Neutrophil (primary cell): ENCODE measurements around the gene CLIC5.

Experiments used
- H3K27ac ChIP-seq: fragments of 200-600 bp; sonication (generic); 2 replicates; pipeline ENCODE4 v1.5.1; 2016; ENCODE audit warnings: mild to moderate bottlenecking, moderate library complexity
- H3K27me3 ChIP-seq: fragments of 200-600 bp; sonication (generic); 2 replicates; pipeline ENCODE4 v1.6.0; 2016; ENCODE audit warnings: mild to moderate bottlenecking
- H3K36me3 ChIP-seq: fragments of 200-600 bp; sonication (generic); 2 replicates; pipeline ENCODE4 v1.5.1; 2017
- H3K4me1 ChIP-seq, 2 experiments: fragments of 200-600 bp in 1 of 2; sonication (generic) in 1 of 2; 1 replicate in 1 of 2; 2 replicates in 1 of 2; pipeline versions ENCODE4 v1.5.1 to v1.6.1; 2013 to 2016; ENCODE audit warnings: low read depth in 1 of 2, low read length in 1 of 2, mild to moderate bottlenecking in 1 of 2, moderate library complexity in 1 of 2; ENCODE audit not compliant: control insufficient read depth in 1 of 2, insufficient read depth in 1 of 2
- H3K4me3 ChIP-seq, 2 experiments: fragments of 200-600 bp in 1 of 2; sonication (generic) in 1 of 2; 1 replicate in 1 of 2; 2 replicates in 1 of 2; pipeline ENCODE4 v1.5.1; 2013 to 2016; ENCODE audit warnings: low read depth in 1 of 2, low read length in 1 of 2, mild to moderate bottlenecking in 1 of 2, moderate library complexity in 1 of 2
- H3K9me3 ChIP-seq: fragments of 200-600 bp; sonication (generic); 2 replicates; pipeline ENCODE4 v1.5.1; 2016
- TF ChIP-seq, protein P1 (sequence below): fragments of 200-600 bp; sonication (generic); IDR thresholded peaks from 2 replicates; pipeline ENCODE4 v1.5.1; 2016; ENCODE audit warnings: antibody characterized with exemption

The CLIC5 gene

DNA sequence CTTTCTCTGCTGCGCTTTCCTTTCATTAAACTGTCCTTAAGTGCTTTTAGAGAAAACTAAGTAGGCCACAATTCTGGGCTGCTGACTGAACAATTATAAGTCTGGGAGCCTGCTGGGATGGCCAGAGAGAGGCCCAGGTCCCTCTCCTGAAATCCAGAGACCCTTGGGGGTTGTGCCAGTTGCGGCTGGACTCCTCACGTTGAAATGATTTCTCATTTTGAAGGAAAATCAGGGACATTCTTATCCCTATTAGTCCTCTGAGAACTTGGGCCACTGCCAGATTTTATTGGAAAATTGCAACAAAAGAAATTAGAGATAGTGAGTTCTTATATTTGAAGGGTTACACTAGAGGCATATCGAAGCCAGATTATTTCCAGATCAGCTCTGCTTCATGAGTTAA lies 145.1 kb downstream of the CLIC5 start:
- Histone ChIP-seq H3K4me3 (no peak overlapping the region), H3K9me3 (no peaks in the 10 kb centered on the region), H3K4me1 (no peaks in the 10 kb centered on the region), H3K27ac (no peak overlapping the region), H3K27me3 (no peaks in the 10 kb centered on the region), H3K36me3 (no peaks in the 10 kb centered on the region)
- TF ChIP-seq, protein P1, sequence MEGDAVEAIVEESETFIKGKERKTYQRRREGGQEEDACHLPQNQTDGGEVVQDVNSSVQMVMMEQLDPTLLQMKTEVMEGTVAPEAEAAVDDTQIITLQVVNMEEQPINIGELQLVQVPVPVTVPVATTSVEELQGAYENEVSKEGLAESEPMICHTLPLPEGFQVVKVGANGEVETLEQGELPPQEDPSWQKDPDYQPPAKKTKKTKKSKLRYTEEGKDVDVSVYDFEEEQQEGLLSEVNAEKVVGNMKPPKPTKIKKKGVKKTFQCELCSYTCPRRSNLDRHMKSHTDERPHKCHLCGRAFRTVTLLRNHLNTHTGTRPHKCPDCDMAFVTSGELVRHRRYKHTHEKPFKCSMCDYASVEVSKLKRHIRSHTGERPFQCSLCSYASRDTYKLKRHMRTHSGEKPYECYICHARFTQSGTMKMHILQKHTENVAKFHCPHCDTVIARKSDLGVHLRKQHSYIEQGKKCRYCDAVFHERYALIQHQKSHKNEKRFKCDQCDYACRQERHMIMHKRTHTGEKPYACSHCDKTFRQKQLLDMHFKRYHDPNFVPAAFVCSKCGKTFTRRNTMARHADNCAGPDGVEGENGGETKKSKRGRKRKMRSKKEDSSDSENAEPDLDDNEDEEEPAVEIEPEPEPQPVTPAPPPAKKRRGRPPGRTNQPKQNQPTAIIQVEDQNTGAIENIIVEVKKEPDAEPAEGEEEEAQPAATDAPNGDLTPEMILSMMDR: no peak

DNA sequence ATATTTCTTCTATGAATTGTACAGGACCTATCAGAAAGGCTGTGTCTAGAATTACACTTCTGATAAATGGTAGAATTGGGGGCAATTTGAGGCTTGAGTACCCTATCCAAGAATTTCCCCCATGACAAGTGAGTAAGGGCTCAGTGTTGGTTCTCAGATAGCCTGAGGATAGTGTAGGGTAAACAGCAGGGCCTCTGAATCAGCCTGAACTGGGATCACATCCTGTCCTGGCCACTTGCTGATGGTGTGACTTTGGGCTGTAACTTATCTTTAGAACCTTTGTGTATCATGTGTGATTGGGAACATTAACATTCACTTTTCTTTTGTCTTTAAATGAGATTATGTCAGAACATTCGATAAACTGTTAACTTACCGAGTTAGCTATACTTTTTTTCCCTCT lies 151.0 kb downstream of the CLIC5 start:
- no peaks in the 10 kb centered on the region for H3K4me1 ChIP-seq
- no peaks in the 10 kb centered on the region for H3K9me3 ChIP-seq
- no peak overlapping the region for H3K27ac ChIP-seq
- H3K36me3 ChIP-seq: no peaks in the 10 kb centered on the region
- H3K4me3 ChIP-seq: no peak overlapping the region
- TF ChIP-seq, protein P1: no peak
- H3K27me3 ChIP-seq: no peaks in the 10 kb centered on the region

DNA sequence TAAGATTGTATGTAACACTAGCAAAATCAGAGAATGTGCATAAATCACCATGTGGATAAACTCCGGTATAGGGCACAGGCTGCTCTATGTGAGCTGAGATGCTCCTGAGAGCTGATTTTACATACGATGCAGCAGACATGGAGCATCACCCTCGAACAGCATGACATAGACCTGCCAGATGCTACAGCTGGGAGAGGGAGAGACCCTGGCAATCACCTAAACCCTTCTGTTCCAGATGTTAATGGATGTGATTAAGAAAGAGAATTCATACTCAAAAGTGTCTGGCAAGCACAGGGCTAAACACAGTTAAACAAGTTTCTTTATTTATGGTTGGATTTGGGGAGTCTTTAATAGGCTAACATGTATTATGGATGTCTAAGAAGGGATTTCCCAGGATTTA lies 157.0 kb downstream of the CLIC5 start:
- H3K27ac ChIP-seq: no peak overlapping the region

DNA sequence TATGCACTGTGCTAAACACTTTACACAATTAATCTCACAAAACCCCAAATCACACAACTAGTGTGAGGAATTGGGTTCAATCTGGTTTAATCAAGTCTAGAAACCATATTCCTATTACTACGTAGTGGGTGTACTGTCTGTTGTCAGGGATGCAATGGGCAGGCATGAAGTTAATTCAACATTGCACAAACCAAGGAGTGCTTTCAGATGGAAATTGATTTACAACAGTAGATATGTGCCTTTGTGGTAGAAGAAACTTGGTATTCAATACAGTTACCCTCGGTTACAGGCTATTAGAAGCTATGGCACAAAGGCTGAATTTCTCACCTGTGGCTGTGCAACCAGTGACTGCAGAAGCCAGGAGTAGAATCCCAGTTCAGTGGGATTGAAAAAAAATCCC lies 157.8 kb downstream of the CLIC5 start:
- Histone ChIP-seq H3K4me1 (no peaks in the 10 kb centered on the region), H3K36me3 (no peaks in the 10 kb centered on the region), H3K4me3 (no peak overlapping the region), H3K27ac (no peak overlapping the region), H3K9me3 (no peaks in the 10 kb centered on the region), H3K27me3 (no peaks in the 10 kb centered on the region)
- TF ChIP-seq, protein P1: no peak

More for the DNA sequence above, 157.0 kb downstream of the CLIC5 start:
- no peaks in the 10 kb centered on the region for H3K27me3 ChIP-seq
- TF ChIP-seq, protein P1: no peak
- H3K9me3 ChIP-seq: no peaks in the 10 kb centered on the region
- H3K36me3 ChIP-seq: no peaks in the 10 kb centered on the region
- H3K4me1 ChIP-seq: no peaks in the 10 kb centered on the region
- H3K4me3 ChIP-seq: no peak overlapping the region

DNA sequence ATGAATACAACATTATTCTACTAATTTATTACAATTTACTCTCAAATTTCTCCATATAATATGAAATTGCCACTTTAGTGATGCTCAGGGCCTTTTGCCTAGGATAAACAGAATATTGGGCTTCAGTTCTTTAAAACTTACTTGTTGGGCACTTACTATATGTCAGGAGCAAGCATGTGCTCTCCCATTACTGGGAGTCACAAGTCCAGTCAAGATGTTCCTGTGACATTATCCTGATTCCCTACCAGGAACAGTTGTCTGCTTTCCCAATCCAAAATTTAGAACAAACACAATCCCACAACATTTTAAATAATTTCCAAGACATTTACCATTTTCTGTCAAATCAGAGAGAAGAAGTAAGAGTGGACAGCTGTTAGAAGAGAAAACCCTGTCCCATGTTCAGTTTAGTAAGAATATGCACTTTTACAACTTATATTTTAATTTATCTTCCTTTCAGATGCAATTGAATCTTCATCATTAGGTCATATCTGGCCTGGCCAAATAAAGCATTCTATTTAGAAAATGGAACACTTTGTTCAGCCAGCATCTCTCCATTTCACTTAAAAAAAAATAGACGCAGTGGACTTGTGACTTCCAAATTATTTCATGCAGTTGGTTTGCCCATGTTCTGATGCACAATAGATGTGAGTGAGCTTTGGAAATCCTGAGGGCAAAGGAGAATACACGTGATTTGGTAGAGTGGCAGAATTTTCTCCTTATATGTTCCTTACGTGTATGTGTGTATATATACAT lies 159.8 kb downstream of the CLIC5 start:
- no peak overlapping the region for H3K27ac ChIP-seq
- no peaks in the 10 kb centered on the region for H3K27me3 ChIP-seq
- H3K4me3 ChIP-seq: no peak overlapping the region
- H3K4me1 ChIP-seq: no peaks in the 10 kb centered on the region
- no peaks in the 10 kb centered on the region for H3K9me3 ChIP-seq
- TF ChIP-seq, protein P1: no peak
- H3K36me3 ChIP-seq: no peaks in the 10 kb centered on the region
